Natural killer cell (primary cell): ENCODE measurements around the gene TCF7L2. TPM values are rescaled to one million over a fixed set of nuclear protein-coding genes. Genes with fewer than 3 reads are reported as not detected.

ENCODE experiments used
- ATAC-seq, 3 donors: fragments of 150-1000 bp in 2 of 3; fragments of 200-7000 bp in 1 of 3; cut with Tn5 transposase; 1 replicate in 1 of 3; 2 replicates in 2 of 3; pipeline ENCODE4 v1.10.0; 2021; ENCODE audit warnings: mild to moderate bottlenecking in 2 of 3, moderate library complexity in 2 of 3
- DNase-seq, 2 donors: peaks; one replicate each; pipeline versions ENCODE4 v3.0.0 to v3.0.0-alpha.2; 2013 to 2021; ENCODE audit warnings: mixed read lengths in 1 of 2
- H3K27ac ChIP-seq: one replicate; pipeline ENCODE4 v1.5.1; 2013; ENCODE audit warnings: mild to moderate bottlenecking, low read length
- H3K27me3 ChIP-seq: one replicate; pipeline ENCODE4 v1.6.1; 2013; ENCODE audit warnings: low read length; ENCODE audit not compliant: control insufficient read depth, insufficient read depth
- H3K36me3 ChIP-seq: one replicate; pipeline ENCODE4 v1.6.1; 2013; ENCODE audit warnings: low read length; ENCODE audit not compliant: control insufficient read depth, insufficient read depth
- H3K4me1 ChIP-seq: one replicate; pipeline ENCODE4 v1.6.1; 2013; ENCODE audit warnings: low read length; ENCODE audit not compliant: control insufficient read depth, insufficient read depth
- H3K4me3 ChIP-seq: one replicate; pipeline ENCODE4 v1.5.1; 2013; ENCODE audit warnings: low read length
- H3K9me3 ChIP-seq: one replicate; pipeline ENCODE4 v1.6.1; 2013; ENCODE audit warnings: low read length; ENCODE audit not compliant: control insufficient read depth, insufficient read depth
- H3K27ac Mint-ChIP-seq, 2 donors: one replicate each; pipeline ENCODE4 v1.8.0; 2022; ENCODE audit warnings: mild to moderate bottlenecking in 2 of 2, mixed read lengths in 2 of 2, moderate library complexity in 1 of 2
- H3K27me3 Mint-ChIP-seq, 2 donors: one replicate each; pipeline ENCODE4 v1.8.0; 2022; ENCODE audit warnings: low read depth in 2 of 2, mixed read lengths in 2 of 2
- H3K36me3 Mint-ChIP-seq: one replicate; pipeline ENCODE4 v1.8.0; 2022; ENCODE audit warnings: mixed read lengths
- H3K4me1 Mint-ChIP-seq, 2 donors: one replicate each; pipeline ENCODE4 v1.8.0; 2022; ENCODE audit warnings: mixed read lengths in 2 of 2
- H3K4me3 Mint-ChIP-seq: one replicate; pipeline ENCODE4 v1.8.0; 2022; ENCODE audit warnings: mild to moderate bottlenecking, moderate library complexity, mixed read lengths
- H3K9me3 Mint-ChIP-seq, 2 donors: one replicate each; pipeline ENCODE4 v1.8.0; 2022; ENCODE audit warnings: mixed read lengths in 2 of 2
- WGBS: methylation state at CpG from one replicate; pipeline ENCODE4 v1.1.7; 2013; ENCODE audit warnings: missing lambda C conversion rate; ENCODE audit not compliant: insufficient coverage; 5-methylcytosine and 5-hydroxymethylcytosine counted together
- intact Hi-C: fragments of 100-400 bp; cut with micrococcal nuclease; formaldehyde crosslinking; loops from one replicate; pipeline ENCODE4 v1.14.2; 2022
- total RNA-seq, 4 donors: library from RNA; stranded (reverse); fragments of 120-200 nt in 1 of 4; gene quantifications; one replicate each; pipeline versions ENCODE4 v1.2.3 to v1.2.4, GENCODE V29; 2013 to 2022
- TF ChIP-seq, protein P1 (sequence below): fragments of 200-600 bp; IDR thresholded peaks from one replicate; pipeline ENCODE4 v1.8.0; 2022; ENCODE audit warnings: antibody characterized with exemption

Gene TCF7L2
- total RNA-seq, 3 donors from 2014 or later (not counting 1 experiment from before 2014, with no cell fraction given), result 10.4 to 32.7 (median 15.3) TPM

DNA sequence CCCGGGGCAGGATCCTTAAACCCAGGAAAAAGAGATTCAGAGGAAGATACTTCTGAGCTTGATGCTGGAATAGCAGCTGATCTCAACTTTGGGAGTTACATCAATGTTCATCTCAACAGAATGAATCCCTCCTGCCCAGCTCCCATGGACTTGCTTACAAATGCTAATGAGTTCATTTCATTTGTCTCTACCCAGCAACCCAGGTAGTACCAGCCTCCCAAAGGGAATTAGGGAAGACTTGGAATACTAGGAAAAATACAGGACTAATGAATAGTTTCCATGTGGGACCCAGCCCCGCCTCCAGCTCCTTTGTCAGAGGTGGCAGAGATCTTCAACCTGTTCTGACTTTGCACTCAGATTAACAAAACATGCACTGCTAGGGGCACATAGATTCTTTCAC lies 22.1 kb upstream of the TCF7L2 start:
- DNase-seq (no peak), ATAC-seq (no peak)
- Histone ChIP-seq H3K4me3 (no peak overlapping the region), H3K9me3 (no peaks in the 10 kb centered on the region), H3K4me1 (no peaks in the 10 kb centered on the region), H3K27me3 (no peaks in the 10 kb centered on the region), H3K36me3 (no peaks in the 10 kb centered on the region), H3K27ac (no peak overlapping the region)
- no peaks in the 10 kb centered on the region for H3K9me3 Mint-ChIP-seq
- no peak overlapping the region for H3K27ac Mint-ChIP-seq
- no peak overlapping the region for H3K4me3 Mint-ChIP-seq
- no peaks in the 10 kb centered on the region for H3K4me1 Mint-ChIP-seq
- peaks cover 4 to 7% of the 10 kb centered on the region in 2 donors for H3K27me3 Mint-ChIP-seq
- no peaks in the 10 kb centered on the region for H3K36me3 Mint-ChIP-seq
- TF ChIP-seq, protein P1, sequence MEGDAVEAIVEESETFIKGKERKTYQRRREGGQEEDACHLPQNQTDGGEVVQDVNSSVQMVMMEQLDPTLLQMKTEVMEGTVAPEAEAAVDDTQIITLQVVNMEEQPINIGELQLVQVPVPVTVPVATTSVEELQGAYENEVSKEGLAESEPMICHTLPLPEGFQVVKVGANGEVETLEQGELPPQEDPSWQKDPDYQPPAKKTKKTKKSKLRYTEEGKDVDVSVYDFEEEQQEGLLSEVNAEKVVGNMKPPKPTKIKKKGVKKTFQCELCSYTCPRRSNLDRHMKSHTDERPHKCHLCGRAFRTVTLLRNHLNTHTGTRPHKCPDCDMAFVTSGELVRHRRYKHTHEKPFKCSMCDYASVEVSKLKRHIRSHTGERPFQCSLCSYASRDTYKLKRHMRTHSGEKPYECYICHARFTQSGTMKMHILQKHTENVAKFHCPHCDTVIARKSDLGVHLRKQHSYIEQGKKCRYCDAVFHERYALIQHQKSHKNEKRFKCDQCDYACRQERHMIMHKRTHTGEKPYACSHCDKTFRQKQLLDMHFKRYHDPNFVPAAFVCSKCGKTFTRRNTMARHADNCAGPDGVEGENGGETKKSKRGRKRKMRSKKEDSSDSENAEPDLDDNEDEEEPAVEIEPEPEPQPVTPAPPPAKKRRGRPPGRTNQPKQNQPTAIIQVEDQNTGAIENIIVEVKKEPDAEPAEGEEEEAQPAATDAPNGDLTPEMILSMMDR, result no peak
- intact Hi-C loops, result no loop called here
- WGBS, result 78% methylated on average over 2 of the region's 2 CpGs

DNA sequence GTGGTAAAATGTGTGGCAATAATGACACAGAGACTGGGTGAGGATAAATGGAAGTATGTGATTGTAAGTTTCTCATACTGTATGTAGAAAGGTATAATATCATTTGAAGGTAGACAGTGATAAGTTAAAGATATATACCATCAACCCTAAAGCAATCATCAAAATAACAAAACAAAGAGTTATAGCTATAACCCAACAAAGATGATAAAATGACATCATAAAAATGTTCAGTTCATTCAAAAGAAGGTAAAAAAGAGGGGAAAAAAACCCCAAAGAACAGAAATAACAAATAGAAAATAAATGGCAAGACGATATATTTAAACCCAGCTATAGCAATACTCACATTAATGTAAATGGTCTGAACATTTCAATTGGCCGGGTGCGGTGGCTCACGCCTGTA lies 17.4 kb upstream of the TCF7L2 start:
- H3K27ac Mint-ChIP-seq, result no peak overlapping the region
- no peaks in the 10 kb centered on the region for H3K36me3 ChIP-seq
- no peak overlapping the region for H3K27ac ChIP-seq
- intact Hi-C loops, result no loop called here
- no peak overlapping the region for H3K4me3 ChIP-seq
- WGBS, result 97% methylated on average over 4 of the region's 4 CpGs
- TF ChIP-seq, protein P1, result no peak
- H3K4me1 Mint-ChIP-seq, result no peaks in the 10 kb centered on the region
- no peaks in the 10 kb centered on the region for H3K9me3 Mint-ChIP-seq
- ATAC-seq, result no peak
- H3K36me3 Mint-ChIP-seq, result no peaks in the 10 kb centered on the region
- H3K4me3 Mint-ChIP-seq, result no peak overlapping the region
- H3K4me1 ChIP-seq, result no peaks in the 10 kb centered on the region
- no peaks in the 10 kb centered on the region for H3K27me3 ChIP-seq
- H3K27me3 Mint-ChIP-seq, result peaks cover 3 to 7% of the 10 kb centered on the region in 2 donors
- no peaks in the 10 kb centered on the region for H3K9me3 ChIP-seq
- no peak for DNase-seq

DNA sequence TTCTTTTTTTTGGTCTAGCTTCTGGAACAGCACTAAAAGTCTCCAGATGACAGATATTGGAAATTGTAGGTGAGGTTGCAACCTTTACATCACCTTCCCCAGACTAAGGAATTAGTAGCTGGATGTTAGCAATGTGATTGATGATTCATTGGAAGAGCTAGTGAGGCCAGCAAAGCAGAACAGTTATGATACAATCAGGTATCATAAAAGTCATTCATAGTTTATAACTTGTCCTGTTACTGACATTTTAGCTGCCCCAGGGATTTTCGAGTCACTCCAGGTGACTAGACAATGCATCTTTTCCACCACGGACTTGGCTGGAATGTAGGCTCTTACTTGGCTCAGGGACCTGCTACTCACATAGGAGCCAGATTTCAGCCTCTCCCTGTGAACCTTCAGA lies 15.9 kb upstream of the TCF7L2 start:
- intact Hi-C loops, result no loop called here
- Mint-ChIP-seq H3K36me3 (no peaks in the 10 kb centered on the region), H3K4me3 (no peak overlapping the region), H3K9me3 (no peaks in the 10 kb centered on the region), H3K27ac (no peak overlapping the region), H3K4me1 (no peaks in the 10 kb centered on the region), H3K27me3 (peaks cover 3 to 13% of the 10 kb centered on the region in 2 donors)
- H3K4me3 ChIP-seq, result no peak overlapping the region
- no peaks in the 10 kb centered on the region for H3K27me3 ChIP-seq
- H3K27ac ChIP-seq, result no peak overlapping the region
- H3K9me3 ChIP-seq, result no peaks in the 10 kb centered on the region
- no peaks in the 10 kb centered on the region for H3K4me1 ChIP-seq
- TF ChIP-seq, protein P1, result no peak
- H3K36me3 ChIP-seq, result no peaks in the 10 kb centered on the region
- 85% methylated on average over 2 of the region's 2 CpGs for WGBS
- ATAC-seq (no peak), DNase-seq (no peak)

DNA sequence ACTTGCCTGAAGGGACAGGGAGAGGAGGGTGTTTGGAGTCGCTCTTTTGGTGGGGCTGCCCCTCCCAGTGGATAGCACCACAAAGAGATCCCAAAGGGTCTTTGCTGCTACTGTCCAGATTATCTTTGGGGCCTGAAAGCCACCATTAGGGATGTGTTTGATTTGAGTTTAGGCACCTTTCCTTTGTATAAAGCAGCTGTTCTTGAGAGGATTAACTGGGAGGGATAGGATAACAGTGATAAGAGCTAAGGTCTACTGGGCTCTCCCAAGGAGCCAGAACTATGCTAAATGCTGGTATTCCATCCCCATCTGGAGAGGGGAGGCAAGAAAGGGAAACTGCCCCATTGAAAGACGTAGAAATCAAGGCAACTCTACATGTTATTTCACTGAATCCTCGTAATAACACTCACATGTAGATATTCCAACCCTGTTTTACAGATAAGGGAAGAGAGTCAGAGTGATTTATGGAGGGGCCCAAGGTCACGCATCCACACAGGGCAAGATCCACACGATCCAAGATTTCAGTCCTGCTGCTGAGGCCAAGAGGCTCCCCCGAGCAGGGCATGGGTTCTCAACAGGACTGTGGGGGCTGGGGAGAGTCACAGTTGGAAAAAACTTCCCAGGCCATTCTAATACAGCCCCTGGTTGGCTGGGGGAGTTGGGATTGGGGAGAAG lies 11.1 kb upstream of the TCF7L2 start:
- Histone ChIP-seq H3K9me3 (no peaks in the 10 kb centered on the region), H3K27me3 (no peaks in the 10 kb centered on the region), H3K4me3 (no peak overlapping the region), H3K27ac (no peak overlapping the region), H3K4me1 (no peaks in the 10 kb centered on the region), H3K36me3 (no peaks in the 10 kb centered on the region)
- intact Hi-C loops, result no loop called here
- TF ChIP-seq, protein P1, result no peak
- Mint-ChIP-seq H3K4me3 (no peak overlapping the region), H3K4me1 (no peaks in the 10 kb centered on the region), H3K9me3 (no peaks in the 10 kb centered on the region), H3K36me3 (no peaks in the 10 kb centered on the region), H3K27ac (no peak overlapping the region), H3K27me3 (peaks cover 4 to 6% of the 10 kb centered on the region in 2 donors)
- 91% methylated on average over 4 of the region's 6 CpGs for WGBS
- DNase-seq, result no peak
- no peak for ATAC-seq
